Measurements from ENCODE around the gene XKR8.

GRCh38 chr1:27931759-27932158 is 28.0 kb upstream of the XKR8 start:
- no peak for TF ChIP-seq CTCF (IDR thresholded peaks at IDR 0.05)
- TF ChIP-seq POLR2A (IDR thresholded peaks at IDR 0.05) = no peak
- no peak for TF ChIP-seq POLR2AphosphoS5 (IDR thresholded peaks at IDR 0.05)
- TF ChIP-seq EP300 (IDR thresholded peaks at IDR 0.05) = no peak
